Left lobe of liver (tissue), 2 donors: ENCODE results near the gene OR51V1. TPM values are rescaled to one million over a fixed set of nuclear protein-coding genes. Genes with fewer than 3 reads are reported as not detected.

Source experiments
- ATAC-seq: fragments of 200-7000 bp; cut with Tn5 transposase; one replicate; pipeline ENCODE4 v1.9.1; 2020; ENCODE audit warnings: mild to moderate bottlenecking, moderate library complexity
- DNase-seq: peaks from one replicate; pipeline ENCODE4 v3.0.0-alpha.2; 2020; ENCODE audit warnings: low spot score
- total RNA-seq: library from RNA; stranded (reverse); gene quantifications from one replicate; pipeline ENCODE4 v1.2.1, GENCODE V29; 2021
- donor health status: DM: no; HTN: no; CAD: no; lungs with moderate emphysema.
- donor health status: DM: no; HTN: yes; CAD: no.

The OR51V1 gene
- total RNA-seq, 1 donor from 2014 or later = not detected

DNA sequence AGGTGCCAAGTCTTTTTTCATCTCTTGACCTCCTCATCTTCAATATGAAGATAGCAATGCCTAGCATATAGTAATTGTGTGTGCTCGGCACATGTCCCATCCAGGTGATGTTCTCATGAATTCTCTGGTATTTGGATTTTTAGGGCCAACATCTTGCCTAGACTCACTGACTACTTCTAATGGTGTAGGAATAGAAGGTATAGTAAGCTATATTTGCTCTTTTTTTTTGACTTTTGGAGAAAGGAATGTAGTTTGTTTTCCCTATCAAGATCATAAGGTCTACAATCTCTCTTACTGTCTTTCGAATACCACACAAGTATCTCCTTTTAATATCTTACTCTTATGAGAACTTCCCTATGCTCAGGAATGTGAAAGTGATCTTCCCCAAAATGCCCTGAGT lies 30.6 kb upstream of the OR51V1 start:
- no peak for ATAC-seq
- DNase-seq = no peak

DNA sequence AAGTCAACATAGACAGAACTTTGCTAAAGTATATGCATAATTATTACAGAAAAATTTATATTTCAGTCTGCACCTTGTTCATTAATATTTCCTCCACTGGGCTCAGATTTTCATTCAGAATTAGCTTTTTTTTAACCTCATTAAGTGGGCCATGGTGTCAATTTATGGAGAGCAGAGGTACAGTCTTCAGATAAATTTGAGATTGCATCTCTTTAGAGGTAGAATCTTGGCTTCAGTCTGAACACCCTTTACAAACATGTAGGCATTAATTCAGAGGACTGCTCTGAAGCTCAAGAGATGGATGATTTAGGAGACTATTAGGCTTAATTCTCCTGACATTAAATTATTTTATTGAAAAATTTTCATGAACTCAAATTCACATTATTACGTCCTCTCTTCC lies 29.8 kb upstream of the OR51V1 start:
- ATAC-seq (no peak), DNase-seq (no peak)

DNA sequence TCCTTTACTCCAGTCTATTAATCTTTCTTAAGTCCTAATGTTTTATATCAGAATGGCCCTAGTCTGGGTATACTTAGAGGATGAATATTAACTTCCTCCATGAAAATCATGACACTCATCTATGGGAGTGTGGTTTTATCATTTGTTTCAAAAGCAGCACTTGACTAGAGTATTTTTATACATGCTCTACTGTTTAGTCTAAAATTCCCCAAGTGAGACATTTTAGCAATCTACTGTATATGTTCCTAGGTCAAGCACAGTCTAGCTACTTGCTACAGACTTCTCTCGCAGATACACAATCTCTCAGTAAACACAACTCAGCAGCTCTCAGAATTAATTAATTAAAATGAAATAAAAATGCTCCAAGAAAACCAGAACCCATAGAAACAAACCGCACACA lies 29.3 kb upstream of the OR51V1 start:
- no peak for ATAC-seq
- DNase-seq = no peak

DNA sequence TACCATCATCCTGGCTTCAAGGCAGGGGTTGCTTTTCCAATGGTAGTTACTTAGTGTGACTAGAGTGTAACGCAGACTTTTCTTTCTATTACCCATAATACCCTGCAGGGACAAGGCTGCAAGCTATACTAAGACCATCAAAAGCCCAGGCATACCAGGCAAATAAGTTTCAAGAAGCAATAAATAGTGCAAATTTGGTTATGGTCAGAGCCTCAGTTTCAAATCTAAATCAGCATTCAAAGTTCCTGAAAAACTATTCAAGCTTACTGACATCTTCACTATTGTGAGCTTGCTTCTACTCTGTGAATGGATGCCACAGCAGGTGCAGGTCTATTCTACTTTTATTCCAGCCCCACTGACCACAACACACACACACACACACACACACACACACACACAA lies 28.9 kb upstream of the OR51V1 start:
- ATAC-seq = no peak
- no peak for DNase-seq

GRCh38 chr11:5228124-5228523 lies 27.6 kb upstream of the OR51V1 start:
- no peak for ATAC-seq
- DNase-seq = no peak

DNA sequence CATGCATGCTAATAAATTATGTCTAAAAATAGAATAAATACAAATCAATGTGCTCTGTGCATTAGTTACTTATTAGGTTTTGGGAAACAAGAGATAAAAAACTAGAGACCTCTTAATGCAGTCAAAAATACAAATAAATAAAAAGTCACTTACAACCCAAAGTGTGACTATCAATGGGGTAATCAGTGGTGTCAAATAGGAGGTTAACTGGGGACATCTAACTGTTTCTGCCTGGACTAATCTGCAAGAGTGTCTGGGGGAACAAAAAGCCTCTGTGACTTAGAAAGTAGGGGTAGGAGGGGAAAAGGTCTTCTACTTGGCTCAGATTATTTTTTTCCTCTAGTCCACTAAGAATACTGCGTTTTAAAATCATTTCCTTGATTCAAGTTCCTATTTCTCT lies 27.2 kb upstream of the OR51V1 start:
- DNase-seq (no peak), ATAC-seq (no peak)

DNA sequence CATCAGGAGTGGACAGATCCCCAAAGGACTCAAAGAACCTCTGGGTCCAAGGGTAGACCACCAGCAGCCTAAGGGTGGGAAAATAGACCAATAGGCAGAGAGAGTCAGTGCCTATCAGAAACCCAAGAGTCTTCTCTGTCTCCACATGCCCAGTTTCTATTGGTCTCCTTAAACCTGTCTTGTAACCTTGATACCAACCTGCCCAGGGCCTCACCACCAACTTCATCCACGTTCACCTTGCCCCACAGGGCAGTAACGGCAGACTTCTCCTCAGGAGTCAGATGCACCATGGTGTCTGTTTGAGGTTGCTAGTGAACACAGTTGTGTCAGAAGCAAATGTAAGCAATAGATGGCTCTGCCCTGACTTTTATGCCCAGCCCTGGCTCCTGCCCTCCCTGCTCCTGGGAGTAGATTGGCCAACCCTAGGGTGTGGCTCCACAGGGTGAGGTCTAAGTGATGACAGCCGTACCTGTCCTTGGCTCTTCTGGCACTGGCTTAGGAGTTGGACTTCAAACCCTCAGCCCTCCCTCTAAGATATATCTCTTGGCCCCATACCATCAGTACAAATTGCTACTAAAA lies 26.3 kb upstream of the OR51V1 start, which contains the start of gene HBB:
Gene HBB (minus strand): TSS at position 340 of the 579 bp plus-strand sequence. CDS start 50 bp downstream, at position 290.
- no peak for DNase-seq

GRCh38 chr11:5225480-5225871 lies 25.0 kb upstream of the OR51V1 start:
- no peak for DNase-seq

More for the DNA sequence above, 26.3 kb upstream of the OR51V1 start, which contains the start of gene HBB:
- no peak for ATAC-seq

DNA sequence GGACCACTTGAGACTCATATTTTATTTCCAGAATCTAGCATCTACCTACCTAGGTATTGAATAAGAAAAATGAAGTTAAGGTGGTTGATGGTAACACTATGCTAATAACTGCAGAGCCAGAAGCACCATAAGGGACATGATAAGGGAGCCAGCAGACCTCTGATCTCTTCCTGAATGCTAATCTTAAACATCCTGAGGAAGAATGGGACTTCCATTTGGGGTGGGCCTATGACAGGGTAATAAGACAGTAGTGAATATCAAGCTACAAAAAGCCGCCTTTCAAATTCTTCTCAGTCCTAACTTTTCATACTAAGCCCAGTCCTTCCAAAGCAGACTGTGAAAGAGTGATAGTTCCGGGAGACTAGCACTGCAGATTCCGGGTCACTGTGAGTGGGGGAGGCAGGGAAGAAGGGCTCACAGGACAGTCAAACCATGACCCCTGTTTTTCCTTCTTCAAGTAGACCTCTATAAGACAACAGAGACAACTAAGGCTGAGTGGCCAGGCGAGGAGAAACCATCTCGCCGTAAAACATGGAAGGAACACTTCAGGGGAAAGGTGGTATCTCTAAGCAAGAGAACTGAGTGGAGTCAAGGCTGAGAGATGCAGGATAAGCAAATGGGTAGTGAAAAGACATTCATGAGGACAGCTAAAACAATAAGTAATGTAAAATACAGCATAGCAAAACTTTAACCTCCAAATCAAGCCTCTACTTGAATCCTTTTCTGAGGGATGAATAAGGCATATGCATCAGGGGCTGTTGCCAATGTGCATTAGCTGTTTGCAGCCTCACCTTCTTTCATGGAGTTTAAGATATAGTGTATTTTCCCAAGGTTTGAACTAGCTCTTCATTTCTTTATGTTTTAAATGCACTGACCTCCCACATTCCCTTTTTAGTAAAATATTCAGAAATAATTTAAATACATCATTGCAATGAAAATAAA lies 24.3 kb upstream of the OR51V1 start:
- DNase-seq = no peak
- ATAC-seq = no peak

More at GRCh38 chr11:5225480-5225871, 25.0 kb upstream of the OR51V1 start:
- no peak for ATAC-seq

DNA sequence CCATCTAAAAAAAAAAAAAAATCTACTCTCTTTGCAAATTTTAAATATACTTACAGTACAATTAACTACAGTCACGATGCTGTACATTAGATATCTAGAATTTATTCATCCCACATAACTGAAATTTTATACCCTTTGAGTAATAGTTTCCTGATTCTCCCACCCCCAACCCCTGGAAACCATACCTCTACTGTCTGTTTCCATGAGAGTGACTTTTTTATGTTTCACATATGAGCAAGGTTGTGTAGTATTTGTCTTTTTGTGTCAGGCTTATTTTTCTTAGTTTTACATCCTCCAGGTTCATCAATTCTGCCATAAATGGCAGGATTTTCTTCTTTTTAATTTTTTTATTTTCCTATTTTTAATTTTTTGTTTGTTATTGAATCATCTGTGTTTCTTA lies 23.2 kb upstream of the OR51V1 start:
- ATAC-seq (no peak), DNase-seq (no peak)

DNA sequence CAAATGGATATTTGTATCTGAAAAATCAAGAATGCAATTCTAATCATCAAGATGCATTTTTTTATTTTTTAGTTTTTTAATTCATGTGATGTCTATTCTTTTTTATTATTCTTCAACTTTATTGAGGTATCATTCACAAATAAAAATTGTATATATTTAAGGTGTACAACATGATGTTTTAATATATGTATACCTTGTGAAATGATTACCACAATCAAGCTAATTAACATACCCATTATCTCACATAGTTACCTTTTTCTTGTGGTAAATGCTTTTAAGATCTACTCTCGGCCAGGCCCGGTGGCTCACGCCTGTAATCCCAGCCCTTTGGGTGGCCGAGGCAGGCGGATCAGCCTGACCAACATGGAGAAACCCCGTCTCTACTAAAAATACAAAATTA lies 22.7 kb upstream of the OR51V1 start:
- ATAC-seq = no peak

GRCh38 chr11:5210376-5210885 lies 9.9 kb upstream of the OR51V1 start:
- ATAC-seq (no peak), DNase-seq (no peak)

More for the DNA sequence above, 22.7 kb upstream of the OR51V1 start:
- DNase-seq = no peak

- no peak for DNase-seq
- peak; percentile 71 for ATAC-seq
Observed at GRCh38 chr11:5204787-5205186, 4.3 kb upstream of the OR51V1 start.

- ATAC-seq (no peak), DNase-seq (no peak)
Observed at GRCh38 chr11:5203366-5203765, 2.9 kb upstream of the OR51V1 start.

GRCh38 chr11:5198285-5198684 lies 2.2 kb downstream of the OR51V1 start:
- DNase-seq (no peak), ATAC-seq (no peak)

DNA sequence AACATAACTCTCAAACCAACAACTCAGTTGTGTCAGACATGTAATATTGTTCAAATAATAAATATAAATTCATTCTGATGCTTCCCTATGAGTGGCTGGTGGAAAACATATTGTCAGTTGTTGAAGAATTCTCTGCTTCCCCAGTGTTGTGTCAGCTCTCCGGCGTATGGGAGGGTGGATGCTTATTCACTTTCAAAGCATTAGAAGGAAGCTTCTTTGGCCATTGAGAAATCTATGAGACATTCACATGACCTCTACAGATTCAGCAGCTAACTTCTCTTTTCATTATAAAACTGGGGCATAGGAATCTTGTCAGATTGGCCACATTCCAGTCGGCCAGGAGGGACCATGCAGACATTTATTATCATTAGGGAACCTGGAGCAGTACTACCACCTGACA lies 2.9 kb downstream of the OR51V1 start:
- DNase-seq (no peak), ATAC-seq (peak; percentile 16)

GRCh38 chr11:5196731-5197130 lies 3.8 kb downstream of the OR51V1 start:
- ATAC-seq (no peak), DNase-seq (no peak)

DNA sequence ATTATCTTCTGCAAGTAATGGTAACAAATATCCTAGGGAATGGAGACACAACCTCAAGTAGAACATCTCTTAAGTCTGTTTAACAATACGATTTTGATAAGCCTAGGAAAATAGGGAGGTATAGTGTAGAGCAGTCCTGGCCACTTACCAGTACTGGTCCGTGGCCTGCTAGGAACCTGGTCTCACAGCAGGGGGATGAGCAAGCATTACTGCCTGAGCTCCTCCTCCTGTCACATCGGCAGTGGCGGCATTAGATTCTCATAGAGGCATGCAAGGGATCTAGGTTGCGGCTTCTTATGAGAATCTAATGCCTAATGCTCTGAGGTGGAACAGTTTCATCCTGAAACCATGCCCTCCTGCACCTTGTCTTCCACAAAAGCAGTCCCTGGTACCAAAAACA lies 4.4 kb downstream of the OR51V1 start:
- ATAC-seq (no peak), DNase-seq (no peak)

GRCh38 chr11:5192738-5193137 lies 7.7 kb downstream of the OR51V1 start:
- no peak for ATAC-seq
- DNase-seq = no peak

GRCh38 chr11:5188201-5188600 lies 12.3 kb downstream of the OR51V1 start:
- no peak for DNase-seq
- no peak for ATAC-seq

GRCh38 chr11:5178046-5178837 lies 22.2 kb downstream of the OR51V1 start:
- DNase-seq = no peak
- ATAC-seq = no peak
